GM21381 (cell line): ENCODE results near the gene SMIM35.

Experiments
- ATAC-seq: cut with Tn5 transposase; IDR thresholded peaks from one replicate; pipeline ENCODE4 v1.9.1; 2021; ENCODE audit warnings: mild to moderate bottlenecking, moderate library complexity; ENCODE audit not compliant: unreplicated experiment

Gene SMIM35

DNA sequence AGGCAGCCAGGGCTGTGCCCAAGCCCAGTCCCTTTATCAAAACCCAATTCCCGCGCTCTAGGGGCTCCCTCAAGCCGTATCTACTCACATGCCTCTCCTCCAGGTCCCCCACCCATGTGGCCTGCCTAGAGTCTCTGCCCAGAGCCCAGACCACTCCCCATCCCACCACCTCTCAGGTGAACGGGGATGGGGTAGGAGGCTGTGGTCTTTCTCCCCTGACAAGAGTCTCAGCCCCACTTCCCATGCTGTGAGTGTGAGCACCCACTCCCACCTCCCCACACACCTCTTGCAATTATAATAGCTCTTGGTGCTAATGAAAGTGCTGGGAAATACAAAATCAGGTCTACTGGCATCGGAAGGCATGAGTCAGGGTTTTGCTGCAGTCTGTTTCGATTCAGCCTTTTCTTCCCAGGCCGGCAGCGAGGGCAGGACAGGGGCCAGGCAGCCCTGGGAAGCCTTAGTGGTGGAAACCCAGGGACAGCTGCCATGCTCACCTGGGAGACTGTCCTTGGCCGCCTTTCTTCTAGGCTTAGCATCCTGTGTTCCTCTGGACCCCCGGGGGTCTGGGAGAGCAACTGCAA lies 26.6 kb downstream of the SMIM35 start:
- ATAC-seq = no peak

DNA sequence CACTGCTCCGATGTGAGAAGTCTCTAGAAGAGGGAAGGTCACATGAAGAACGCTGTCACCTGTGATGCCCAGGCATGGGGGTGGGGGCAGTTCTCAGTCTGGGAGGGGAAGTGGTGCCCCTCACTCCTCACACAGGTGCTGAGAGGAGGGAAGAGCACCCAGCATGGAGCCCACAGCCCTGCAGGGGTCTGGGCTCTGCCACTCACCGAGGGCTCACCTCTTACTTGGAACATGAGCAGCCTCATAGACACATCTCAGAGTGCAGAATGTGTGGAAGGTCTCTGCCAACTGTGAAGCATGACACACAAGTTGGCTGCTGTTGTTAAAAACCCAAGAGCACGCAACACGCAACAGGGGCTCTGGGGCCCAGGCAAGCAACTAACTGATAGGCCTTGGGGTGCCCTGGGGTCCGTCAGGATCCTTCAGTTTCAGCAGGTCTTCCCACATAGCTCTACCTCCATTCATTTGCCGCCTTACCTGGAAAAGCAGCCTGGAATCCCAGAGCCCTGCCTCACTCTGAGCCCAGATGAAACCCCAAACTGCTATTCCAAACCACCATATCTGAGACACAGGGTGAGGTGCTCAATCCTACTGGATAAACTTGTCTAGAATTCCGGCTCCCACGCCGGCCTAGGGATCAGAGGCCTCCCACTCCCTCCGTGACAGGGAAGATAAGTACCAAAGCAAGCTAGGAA lies 27.4 kb downstream of the SMIM35 start:
- no peak for ATAC-seq

DNA sequence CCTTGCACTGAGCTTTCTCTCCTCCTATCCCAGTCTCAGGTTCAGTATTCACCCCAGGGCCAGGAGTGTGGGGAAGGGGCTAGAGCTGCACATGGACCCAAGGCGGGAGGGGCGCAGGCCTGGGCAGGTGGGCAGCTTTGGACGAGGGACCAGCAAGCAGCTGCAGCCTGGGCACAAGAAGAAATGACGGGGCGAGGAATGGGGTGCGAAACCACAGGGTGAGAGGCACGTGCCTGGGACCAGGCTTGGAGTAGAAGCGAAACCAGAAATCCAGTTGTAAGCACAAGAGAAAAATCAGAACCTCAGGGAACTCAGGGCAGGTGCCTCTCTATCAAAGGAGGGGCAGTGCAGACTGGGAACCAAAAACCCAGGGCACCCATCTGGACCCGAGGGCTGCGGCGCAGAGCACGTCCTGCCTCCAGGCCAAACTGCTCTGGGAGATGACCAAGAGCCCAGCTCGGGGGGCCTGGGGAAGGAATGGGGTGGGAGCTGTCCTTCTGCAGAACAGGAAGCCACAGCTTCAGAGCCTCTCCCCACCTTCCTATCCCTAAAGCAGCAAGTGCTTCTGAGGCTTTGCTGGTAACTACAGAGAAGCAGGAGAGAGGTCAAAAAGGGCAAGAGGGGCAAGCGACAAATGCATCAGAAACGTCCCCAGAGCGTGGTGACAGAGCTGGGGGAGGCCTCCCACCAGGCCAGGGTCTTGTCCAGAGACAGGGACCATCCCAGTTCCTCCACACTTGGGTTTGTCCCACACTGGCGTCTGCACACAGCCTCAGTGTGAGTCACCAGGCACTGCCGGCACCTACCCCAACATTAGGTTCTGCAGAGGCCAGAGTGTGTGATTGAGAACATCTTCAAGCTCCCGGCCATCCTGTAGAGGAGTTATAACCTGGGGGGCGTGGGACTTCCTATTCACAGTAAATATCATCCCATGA lies 28.2 kb downstream of the SMIM35 start:
- no peak for ATAC-seq

DNA sequence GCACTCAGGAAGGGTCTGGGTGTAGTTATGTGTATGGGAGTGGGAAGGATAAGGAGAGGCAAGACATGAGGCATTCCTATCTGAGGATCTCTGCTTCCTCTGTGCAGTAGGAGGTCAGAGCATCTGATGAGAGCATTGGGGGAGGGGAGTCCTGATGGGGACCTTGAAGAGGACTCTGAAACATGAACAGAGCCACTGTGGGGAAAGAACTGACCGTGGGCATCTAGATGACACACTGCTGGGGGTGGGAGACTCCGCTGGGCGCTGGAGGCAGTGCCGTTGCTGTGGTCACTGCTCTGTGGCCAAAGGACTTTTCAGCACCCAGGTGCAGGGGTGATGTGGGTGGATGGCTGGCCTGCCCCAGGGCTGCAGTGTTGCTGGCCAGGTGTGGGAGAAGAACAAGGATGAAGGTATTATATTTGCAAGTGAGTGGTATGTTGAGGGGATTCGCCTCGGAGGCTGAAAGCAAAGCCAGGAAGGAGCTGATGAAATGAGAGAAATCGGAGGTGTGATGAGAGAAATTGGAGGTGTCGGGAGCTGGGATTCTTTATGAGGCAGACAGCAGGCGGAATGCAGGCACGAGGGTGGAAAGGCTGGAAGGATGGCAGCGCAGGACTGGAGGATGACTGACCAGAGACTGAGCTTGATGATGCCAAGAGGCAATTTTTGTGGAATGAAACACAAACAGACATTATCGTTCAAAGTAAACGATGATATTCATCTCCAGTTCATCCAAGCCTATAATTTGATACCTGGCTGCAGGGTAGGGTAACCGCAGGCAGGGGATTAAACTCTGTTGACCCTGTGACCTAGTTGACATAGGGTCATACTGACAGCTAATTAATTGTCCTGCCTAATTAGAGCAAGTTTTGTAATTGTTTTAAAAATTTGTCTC lies 29.3 kb downstream of the SMIM35 start:
- ATAC-seq = no peak

DNA sequence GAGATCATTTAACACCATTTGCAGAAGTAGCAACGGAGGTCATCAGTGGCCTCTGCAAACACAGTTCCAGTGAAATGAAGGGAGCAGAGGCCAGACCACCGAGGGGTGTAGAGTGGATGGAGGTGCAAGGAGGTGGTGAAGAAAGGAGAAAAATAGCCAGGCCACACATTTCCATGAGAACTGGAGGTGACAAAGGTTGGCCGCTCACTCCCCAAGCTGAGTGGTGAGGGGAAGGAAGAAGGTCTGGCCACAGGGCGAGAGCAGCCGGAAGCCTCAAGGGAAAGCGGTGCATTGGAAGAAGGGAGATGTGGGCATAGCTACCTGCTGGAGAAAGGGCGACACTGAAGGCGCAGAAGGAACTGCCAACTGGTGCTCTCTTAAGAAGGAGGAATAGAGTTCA lies 30.0 kb downstream of the SMIM35 start:
- ATAC-seq = no peak

DNA sequence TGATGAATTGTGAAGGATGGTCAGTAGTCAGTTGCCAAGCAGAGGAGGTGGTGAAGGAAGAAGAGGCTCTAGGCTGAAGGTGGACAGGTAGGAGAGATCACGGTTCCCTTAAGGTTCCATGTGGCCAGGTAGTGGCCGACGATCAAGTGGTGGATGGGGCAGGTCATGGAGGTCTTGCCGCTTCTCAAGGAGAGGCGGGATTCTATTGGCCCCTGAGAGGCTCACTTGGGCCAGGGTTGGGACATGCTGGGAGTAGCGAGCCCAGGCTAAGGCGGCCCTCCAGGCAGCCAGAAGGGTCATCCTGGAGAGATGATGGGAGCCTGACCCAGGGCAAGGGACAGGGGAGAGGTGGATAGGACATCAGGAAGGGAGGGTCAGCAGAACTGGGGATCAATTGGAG lies 30.8 kb downstream of the SMIM35 start:
- ATAC-seq = no peak

DNA sequence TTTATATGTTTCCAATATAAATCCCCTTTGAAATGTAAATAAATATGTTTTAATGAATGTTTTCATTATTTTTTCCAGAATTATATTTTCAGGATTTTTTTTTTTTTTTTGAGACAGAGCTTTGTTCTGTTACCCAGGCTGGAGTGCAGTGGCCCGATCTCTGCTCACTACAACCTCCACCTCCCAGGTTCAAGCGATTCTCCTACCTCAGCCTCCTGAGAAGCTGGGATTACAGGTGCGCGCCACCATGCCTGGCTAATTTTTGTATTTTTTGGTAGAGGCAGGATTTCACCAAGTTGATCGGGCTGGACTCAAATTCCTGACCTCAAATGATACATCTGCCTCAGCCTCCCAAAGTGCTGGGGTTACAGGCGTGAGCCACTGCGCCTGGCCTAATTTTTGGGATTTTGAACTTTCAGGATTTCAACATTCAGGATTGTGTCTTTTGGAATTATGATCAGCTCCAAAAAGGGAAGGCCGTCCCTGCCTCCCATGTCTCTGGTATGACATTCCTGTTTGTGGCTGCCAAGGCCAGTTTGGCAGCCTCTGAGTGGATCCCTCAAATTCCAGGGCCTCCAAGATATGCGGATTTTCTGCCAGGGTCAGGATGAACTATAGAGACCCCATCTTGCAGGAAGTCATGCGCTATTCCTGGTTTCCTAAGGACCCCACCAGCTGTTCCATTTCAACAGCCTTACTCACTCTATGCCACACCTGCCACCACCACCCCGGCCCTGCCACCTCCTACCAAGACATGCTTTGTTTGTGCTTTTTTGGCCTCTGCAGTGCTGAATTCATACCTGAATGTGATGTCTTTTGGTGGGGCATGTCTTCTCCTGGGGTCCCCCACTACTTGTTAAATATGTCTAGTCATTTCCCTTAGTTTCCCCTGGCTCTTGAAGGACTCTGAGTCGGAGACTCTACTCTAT lies 31.8 kb downstream of the SMIM35 start:
- no peak for ATAC-seq

DNA sequence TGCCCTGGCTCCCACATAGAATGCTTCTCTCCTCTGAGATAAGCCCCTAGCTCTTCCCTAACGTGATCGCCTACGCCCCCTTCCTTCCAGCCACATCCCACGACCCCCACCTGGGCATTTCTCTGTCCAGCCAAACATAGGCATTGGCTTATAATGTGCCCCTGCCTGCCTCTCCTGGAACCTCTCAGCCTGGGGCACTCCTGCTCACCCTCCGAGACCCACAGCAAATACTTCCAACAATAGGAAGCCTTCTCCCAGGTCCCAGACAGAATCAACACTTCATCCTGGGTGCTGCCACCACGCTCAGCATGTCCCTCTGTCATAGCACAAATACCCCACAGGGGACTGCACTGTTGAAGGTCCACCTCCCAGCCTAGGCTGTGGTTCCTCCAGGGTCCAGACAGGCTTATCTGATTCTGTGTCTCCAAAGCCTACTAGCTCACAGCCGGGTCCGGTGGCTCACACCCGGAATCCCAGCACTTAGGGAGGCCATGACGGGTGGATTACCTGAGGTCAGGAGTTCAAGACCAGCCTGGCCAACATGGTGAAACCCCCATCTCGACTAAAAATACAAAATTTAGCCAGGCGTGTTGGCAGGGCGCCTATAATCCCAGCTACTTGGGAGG lies 34.1 kb downstream of the SMIM35 start:
- no peak for ATAC-seq

DNA sequence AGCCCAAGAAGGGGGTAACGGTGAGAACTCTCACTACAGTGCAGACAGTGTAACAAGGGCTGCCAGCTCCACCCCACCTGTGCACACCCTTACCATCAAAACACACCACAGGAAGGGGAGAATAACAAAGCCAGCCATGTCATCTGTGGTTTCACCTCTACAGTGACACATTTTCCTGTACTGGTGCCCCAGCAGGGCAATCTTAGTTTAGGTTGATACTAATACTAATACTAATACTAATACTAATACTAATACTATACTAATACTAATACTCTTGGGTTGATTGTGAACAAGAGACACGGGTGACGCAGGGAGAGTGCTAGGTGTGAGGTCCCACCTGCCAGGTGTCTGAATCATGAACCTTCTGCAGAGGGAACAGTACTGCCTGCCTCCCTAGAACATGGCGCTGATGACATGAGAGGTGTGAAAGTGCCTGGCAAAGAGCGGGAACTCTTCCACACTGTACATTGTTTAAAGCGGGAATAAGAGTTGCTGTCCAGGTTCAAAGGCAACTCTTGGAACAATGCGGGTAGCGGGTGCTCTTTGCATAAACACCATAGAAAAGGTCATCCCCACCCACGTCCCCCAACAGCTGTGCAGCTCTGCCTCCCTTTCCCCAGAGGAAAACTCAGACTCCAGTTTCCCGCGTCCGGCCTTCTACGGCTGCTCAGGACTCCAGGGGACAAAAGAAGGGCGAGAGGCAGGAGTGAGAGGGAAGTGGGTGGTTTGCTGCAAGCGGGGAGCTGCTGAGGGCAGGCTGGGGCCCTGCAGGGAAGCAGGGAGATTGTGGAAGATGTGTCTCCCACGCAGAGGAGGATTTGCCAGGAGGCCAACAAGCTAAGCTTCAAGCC lies 34.9 kb downstream of the SMIM35 start:
- no peak for ATAC-seq

DNA sequence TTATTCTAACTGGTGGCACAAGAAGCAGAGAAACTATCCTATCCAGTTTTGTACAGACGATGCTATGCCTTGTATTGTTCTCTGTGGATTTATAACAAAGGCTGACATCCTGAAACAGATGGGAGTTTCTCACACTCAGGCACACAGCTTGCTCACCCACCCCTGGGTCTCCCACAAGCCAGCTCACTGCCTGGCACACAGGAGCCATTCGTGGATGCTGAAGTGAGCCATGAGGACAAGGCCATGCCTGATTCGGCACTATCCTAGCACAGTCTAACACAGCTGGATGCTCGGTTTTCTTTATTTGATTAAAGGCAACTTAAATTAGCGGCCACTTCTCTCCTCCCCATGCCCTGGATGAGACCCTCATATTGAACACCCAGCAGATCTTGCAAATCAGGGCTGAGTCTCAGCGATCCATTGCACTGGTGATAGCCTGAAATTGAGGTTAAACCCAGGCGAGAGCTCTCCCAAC lies 35.6 kb downstream of the SMIM35 start:
- ATAC-seq = no peak

DNA sequence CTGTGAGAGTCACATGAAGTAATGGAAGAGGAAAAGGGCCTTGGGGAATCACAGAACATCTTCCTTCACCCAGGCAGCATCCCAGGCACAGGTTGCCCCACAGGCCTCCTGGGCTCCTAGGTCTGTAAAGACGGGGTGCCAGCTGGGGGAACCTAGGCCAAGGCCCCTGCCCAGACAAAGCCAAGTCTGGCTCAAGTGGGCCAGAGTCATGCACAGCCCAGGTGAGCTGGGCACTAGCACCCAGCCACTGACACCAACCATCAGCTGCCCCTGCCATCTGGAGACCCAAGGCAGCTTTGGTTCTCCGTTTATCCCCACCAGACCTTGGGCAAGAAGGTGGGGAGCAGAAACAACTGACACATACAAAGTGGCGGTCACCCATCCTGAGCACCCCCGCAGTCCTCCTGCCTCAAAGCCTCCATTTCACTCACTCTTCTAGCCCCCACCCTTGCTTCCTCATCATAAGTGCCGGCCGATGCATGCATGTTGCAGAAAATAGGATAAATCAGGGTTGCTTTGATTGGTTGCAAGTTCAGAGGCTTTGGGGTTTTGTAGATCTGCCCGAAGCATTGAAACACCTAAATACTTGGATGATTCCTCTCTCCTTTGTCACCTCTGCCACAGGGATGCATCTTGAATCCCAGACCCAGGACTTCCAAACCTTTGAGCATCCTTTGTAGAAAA lies 36.4 kb downstream of the SMIM35 start:
- no peak for ATAC-seq

DNA sequence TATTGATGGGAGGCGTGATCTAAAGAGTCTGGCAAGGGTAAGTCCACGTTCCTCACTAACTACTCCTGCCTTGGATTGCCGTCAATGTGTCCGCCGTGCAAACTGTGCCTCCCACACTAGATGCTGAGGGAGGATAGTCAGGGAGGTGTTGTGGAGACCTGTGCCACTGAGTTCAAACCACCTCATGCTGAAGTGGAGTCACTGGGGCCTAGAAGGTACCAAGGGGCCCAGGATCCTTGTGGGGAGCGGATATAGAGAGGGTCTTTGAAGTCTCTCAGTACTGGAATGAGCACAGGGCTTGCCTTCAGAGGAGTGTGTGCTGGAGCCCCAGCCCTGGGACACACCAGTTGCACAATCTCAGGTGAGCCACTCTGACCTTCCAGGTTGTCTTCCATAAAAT lies 37.0 kb downstream of the SMIM35 start:
- ATAC-seq = no peak

DNA sequence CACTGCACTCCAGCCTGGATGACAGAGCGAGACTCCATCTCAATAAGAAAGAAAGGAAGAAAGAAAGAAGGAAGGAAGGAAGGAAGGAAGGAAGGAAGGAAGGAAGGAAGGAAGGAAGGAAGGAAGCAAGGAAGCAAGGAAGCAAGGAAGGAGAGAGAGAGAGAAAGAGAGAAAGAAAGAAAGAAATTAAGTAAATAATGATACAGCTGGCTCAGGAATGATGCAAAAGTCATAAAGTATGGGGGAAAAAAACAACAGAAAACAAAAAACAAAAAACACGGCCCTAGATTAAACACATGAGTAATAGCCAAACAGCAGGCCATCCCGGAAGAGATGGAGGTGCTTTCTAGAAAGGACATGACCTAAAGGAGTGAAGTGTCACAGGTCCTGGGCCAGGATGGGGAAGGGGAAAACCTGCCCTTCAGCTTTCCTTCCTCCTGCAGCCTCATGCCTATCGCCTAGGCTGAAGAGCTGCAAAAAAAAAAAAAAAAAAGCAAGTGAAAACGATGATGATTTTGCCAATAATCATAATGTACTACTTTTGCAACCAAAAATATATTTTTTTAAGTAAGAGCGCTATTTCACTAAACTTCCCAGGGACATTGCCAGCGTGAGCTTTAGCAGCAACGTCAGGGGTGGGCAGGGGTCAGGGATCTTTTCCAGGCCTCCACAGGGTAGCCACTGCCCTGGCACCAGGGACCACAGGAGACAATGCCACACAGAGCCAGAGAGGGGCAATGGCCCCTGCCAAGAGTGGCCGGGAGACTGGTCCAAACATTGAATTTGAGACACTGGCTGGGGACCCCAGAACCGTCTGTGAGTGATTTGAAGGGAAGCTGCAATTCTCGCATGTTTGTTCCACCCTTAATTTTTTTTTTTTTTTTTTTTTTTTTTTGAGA lies 38.0 kb downstream of the SMIM35 start:
- no peak for ATAC-seq

DNA sequence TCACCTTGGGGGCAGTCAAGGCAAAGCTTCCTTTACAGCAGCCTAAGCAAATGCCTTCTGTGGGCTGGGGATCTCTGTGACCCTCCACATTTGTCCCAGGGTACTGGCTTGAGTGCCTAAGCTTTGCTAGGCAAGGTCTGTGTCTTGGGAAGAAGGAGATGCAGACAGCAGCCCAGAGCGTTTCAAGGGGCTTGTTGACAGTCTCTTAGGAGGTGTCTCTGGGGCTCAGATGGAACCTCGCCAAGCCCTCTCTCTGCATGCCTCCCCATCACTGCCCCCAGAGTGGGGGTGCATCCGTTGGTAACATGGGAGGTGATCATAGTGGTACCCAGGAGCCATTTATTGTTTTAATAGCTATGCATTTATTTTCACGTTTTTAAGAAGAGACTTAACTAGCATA lies 39.0 kb downstream of the SMIM35 start:
- no peak for ATAC-seq

DNA sequence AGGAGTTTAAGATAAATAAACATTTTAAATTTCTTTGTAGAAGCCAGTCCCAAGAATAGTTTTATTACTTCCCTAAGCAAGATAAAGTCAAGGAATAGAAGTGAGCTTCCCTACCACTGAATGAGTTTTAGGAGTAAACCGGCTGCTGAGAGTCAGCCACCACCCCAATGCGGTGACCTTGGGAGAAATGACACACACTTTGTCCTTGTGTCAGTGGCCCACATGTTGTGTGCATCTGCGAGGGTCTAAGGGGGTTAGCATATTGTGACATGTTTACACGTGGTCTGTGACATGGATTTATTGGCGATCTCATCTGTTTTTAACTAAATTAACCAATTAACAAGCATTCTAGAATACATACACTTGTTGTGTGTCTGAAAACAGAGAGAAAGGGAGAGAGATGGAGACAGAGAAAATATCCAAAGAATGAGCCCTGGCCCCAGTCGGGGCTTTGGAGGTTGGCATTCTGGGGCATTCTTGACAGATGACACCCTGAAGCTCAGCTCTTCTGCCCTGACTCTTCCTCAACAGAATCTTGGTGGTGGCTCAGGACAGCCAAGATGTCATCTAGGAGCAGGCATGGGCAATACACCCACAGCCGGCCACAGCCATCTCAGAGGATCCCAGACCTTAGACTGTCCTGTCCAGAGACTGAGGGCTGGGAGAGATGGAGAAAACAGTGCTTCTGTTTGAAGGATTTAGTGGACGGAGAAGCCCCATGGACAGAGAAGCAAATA lies 39.6 kb downstream of the SMIM35 start:
- ATAC-seq = no peak
